H1 (cell line): ENCODE results near the gene PARP16. TPM values are rescaled to one million over a fixed set of nuclear protein-coding genes. Genes with fewer than 3 reads are reported as not detected.

Experiments used
- ASH2L ChIP-seq: fragments of 200-600, 300-600 bp; sonication (generic); IDR thresholded peaks from one replicate; pipeline ENCODE4 v1.7.1; 2017; ENCODE audit warnings: low read length
- ATF2 ChIP-seq: IDR thresholded peaks from 2 replicates; pipeline ENCODE4 v1.6.1; 2012; ENCODE audit warnings: low read length, inconsistent platforms
- EZH2 ChIP-seq: fragments of 200-600 bp; sonication (generic); IDR thresholded peaks from 2 replicates; pipeline ENCODE4 v1.7.1; 2012; ENCODE audit warnings: low read depth, mild to moderate bottlenecking, moderate library complexity, low read length, inconsistent platforms; ENCODE audit not compliant: severe bottlenecking
- KDM5A ChIP-seq: fragments of 200-600 bp; IDR thresholded peaks from 2 replicates; pipeline ENCODE4 v1.7.1; 2012; ENCODE audit warnings: mild to moderate bottlenecking, low read length, inconsistent platforms, mixed read lengths
- RAD21 ChIP-seq, 2 experiments: IDR thresholded peaks in 1 of 2; conservative IDR thresholded peaks in 1 of 2; 2 replicates each; pipeline ENCODE4 v1.6.1; 2011; ENCODE audit warnings: low read depth in 2 of 2, low read length in 2 of 2, improper control_type of control experiment in 1 of 2, inconsistent platforms in 1 of 2, mild to moderate bottlenecking in 1 of 2, moderate library complexity in 1 of 2
- polyA plus RNA-seq, 7 experiments: library from polyadenylated mRNA; depleted of rRNA in 3 of 7; stranded (reverse) in 5 of 7; unstranded in 2 of 7; fragments of >200 nt in 5 of 7; fragments of 200-250 nt in 2 of 7; gene quantifications; 1 replicate in 5 of 7; 2 replicates in 1 of 7; 4 replicates in 1 of 7; pipeline versions ENCODE4 v1.2.1 to v1.2.3, GENCODE V29; 2011 to 2013; ENCODE audit warnings: missing spikeins in 2 of 7, mixed read lengths in 2 of 7
- total RNA-seq: library from RNA; stranded (reverse); fragmentation: NEBNext Ultra II Directional; extraction: Animal tissue kit (Norgen Biotek cat#: 25700); gene quantifications from 2 replicates; pipeline ENCODE4 v1.2.1, GENCODE V29; 2021

Gene PARP16
- total and polyA plus RNA-seq, 2 of the 8 experiments (the other 6 are each of a cell fraction or from before 2014, with no cell fraction given), result 3.7 to 5.0 TPM

GRCh38 chr15:65311760-65312159, 25.1 kb upstream of the PARP16 start (continued):
- no peak for TF ChIP-seq ATF2
- no peak for TF ChIP-seq RAD21 (IDR thresholded peaks at IDR 0.05 in 1 of 2, conservative IDR thresholded peaks at IDR 0.05 in 1 of 2; ENCODE audit: low read depth in 2 of 2, low read length in 2 of 2)
- no peak for TF ChIP-seq KDM5A
- no peak for TF ChIP-seq EZH2
- TF ChIP-seq ASH2L, result no peak
